ENCODE results near the gene HOXC10.

Gene HOXC10

GRCh38 chr12:53983950-53984572 lies 885 bp upstream of the HOXC10 start:
- peaks cover 16% of the 10 kb centered on the region; the same call in 1 of the 2 replicates for H3K9me3 ChIP-seq
- no peak overlapping the region for H3K9ac ChIP-seq
- no peak overlapping the region for H3K4me2 ChIP-seq
- no peaks in the 10 kb centered on the region for H3K36me3 ChIP-seq
- TF ChIP-seq Cebpa-rat (IDR thresholded peaks at IDR 0.05) = no peak
- peaks cover 100% of the 10 kb centered on the region for H3K27me3 ChIP-seq
- H3K4me3 ChIP-seq = no peak overlapping the region
- no peak overlapping the region for H3K27ac ChIP-seq
- H3K4me1 ChIP-seq = no peaks in the 10 kb centered on the region
- H4K20me1 ChIP-seq = peaks cover 93% of the 10 kb centered on the region

- H3K27me3 ChIP-seq = peaks cover 100% of the 10 kb centered on the region
- no peak overlapping the region for H3K4me3 ChIP-seq
- no peak overlapping the region for H3K9ac ChIP-seq
- no peaks in the 10 kb centered on the region for H3K36me3 ChIP-seq
- H3K9me3 ChIP-seq = peaks cover 16% of the 10 kb centered on the region; the same call in 1 of the 2 replicates
- no peak for TF ChIP-seq Cebpa-rat (IDR thresholded peaks at IDR 0.05)
- no peak overlapping the region for H3K27ac ChIP-seq
- H3K4me2 ChIP-seq = no peak overlapping the region
- H4K20me1 ChIP-seq = peaks cover 93% of the 10 kb centered on the region
- H3K4me1 ChIP-seq = no peaks in the 10 kb centered on the region
These were observed 697 bp downstream of the HOXC10 start for GRCh38 chr12:53985692-53985993.

- TF ChIP-seq Cebpa-rat (IDR thresholded peaks at IDR 0.05) = no peak
- Histone ChIP-seq H3K9ac (no peak overlapping the region), H4K20me1 (peaks cover 93% of the 10 kb centered on the region), H3K4me3 (no peak overlapping the region), H3K27me3 (peaks cover 100% of the 10 kb centered on the region), H3K36me3 (no peaks in the 10 kb centered on the region), H3K4me2 (no peak overlapping the region), H3K27ac (no peak overlapping the region), H3K9me3 (peaks cover 16% of the 10 kb centered on the region; the same call in 1 of the 2 replicates), H3K4me1 (no peaks in the 10 kb centered on the region)
These were observed 1.2 kb downstream of the HOXC10 start for GRCh38 chr12:53985994-53986685.

- Histone ChIP-seq H3K4me2 (no peak overlapping the region), H3K36me3 (no peaks in the 10 kb centered on the region), H3K9ac (no peak overlapping the region), H3K4me1 (no peaks in the 10 kb centered on the region), H3K4me3 (no peak overlapping the region), H4K20me1 (peaks cover 93% of the 10 kb centered on the region), H3K27ac (no peak overlapping the region), H3K27me3 (peaks cover 100% of the 10 kb centered on the region), H3K9me3 (peaks cover 13% of the 10 kb centered on the region; the same call in 1 of the 2 replicates)
- no peak for TF ChIP-seq Cebpa-rat (IDR thresholded peaks at IDR 0.05)
These were observed 1.9 kb downstream of the HOXC10 start for GRCh38 chr12:53986686-53987483.

- Histone ChIP-seq H3K9ac (no peak overlapping the region), H3K27me3 (peaks cover 100% of the 10 kb centered on the region), H3K27ac (no peak overlapping the region), H3K9me3 (peaks cover 11% of the 10 kb centered on the region; the same call in 1 of the 2 replicates), H3K36me3 (no peaks in the 10 kb centered on the region), H4K20me1 (peaks cover 93% of the 10 kb centered on the region), H3K4me1 (no peaks in the 10 kb centered on the region), H3K4me3 (no peak overlapping the region), H3K4me2 (no peak overlapping the region)
- TF ChIP-seq Cebpa-rat (IDR thresholded peaks at IDR 0.05) = no peak
These were observed 2.9 kb downstream of the HOXC10 start for GRCh38 chr12:53987787-53988230.

GRCh38 chr12:53988541-53989226 lies 3.7 kb downstream of the HOXC10 start:
- no peak overlapping the region for H3K27ac ChIP-seq
- H3K27me3 ChIP-seq = peaks cover 100% of the 10 kb centered on the region
- peaks cover 11% of the 10 kb centered on the region; the same call in 1 of the 2 replicates for H3K9me3 ChIP-seq
- no peak for TF ChIP-seq Cebpa-rat (IDR thresholded peaks at IDR 0.05)
- H3K4me1 ChIP-seq = no peaks in the 10 kb centered on the region
- H3K4me2 ChIP-seq = no peak overlapping the region
- peaks cover 93% of the 10 kb centered on the region for H4K20me1 ChIP-seq
- H3K4me3 ChIP-seq = no peak overlapping the region
- no peak overlapping the region for H3K9ac ChIP-seq
- no peaks in the 10 kb centered on the region for H3K36me3 ChIP-seq

- Histone ChIP-seq H3K4me1 (no peaks in the 10 kb centered on the region), H3K36me3 (no peaks in the 10 kb centered on the region), H3K9ac (no peak overlapping the region), H3K9me3 (peaks cover 11% of the 10 kb centered on the region; the same call in 1 of the 2 replicates), H3K4me3 (no peak overlapping the region), H3K27me3 (peaks cover 100% of the 10 kb centered on the region), H3K4me2 (no peak overlapping the region), H3K27ac (no peak overlapping the region), H4K20me1 (peaks cover 94% of the 10 kb centered on the region)
- TF ChIP-seq Cebpa-rat (IDR thresholded peaks at IDR 0.05) = no peak
These were observed 4.5 kb downstream of the HOXC10 start for GRCh38 chr12:53989227-53990113.

- Histone ChIP-seq H3K27me3 (peaks cover 100% of the 10 kb centered on the region), H3K27ac (no peak overlapping the region), H3K36me3 (no peaks in the 10 kb centered on the region), H4K20me1 (peaks cover 100% of the 10 kb centered on the region), H3K9ac (no peak overlapping the region), H3K4me2 (no peak overlapping the region), H3K9me3 (peaks cover 7% of the 10 kb centered on the region; the same call in 1 of the 2 replicates), H3K4me1 (no peaks in the 10 kb centered on the region), H3K4me3 (no peak overlapping the region)
- TF ChIP-seq Cebpa-rat (IDR thresholded peaks at IDR 0.05) = no peak
These were observed 5.5 kb downstream of the HOXC10 start for GRCh38 chr12:53990311-53991076.
